Stimulated activated CD8-positive, alpha-beta memory T cell treated with anti-CD3 and anti-CD28 coated beads, Interleukin-15, amount 100 ng/mL, for 24 hours (primary cell): ENCODE results near the gene ITGB3.

Source experiments
- DNase-seq: peaks from one replicate; pipeline ENCODE4 v3.0.0-alpha.2; 2020; ENCODE audit warnings: low read depth

Gene ITGB3

DNA sequence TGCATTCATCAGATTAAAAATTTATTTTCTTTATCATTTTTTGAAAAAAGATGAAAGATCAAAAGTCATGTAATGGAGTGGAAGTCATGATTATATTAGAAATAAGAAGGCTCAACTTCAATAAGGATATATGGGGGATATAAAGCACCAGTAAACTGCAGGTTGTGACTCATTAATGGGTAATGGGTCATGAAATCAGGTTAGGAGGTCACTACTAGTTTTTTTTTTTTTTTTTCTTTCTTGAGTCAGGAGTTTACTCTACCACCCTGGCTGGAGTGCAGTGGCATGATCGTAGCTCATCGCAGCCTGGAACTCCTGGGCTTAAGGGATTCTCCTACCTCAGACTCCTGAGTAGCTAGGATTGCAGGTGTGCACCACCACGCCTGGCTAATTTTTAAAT is 84.4 kb downstream of the ITGB3 start:
- DNase-seq, result no peak

DNA sequence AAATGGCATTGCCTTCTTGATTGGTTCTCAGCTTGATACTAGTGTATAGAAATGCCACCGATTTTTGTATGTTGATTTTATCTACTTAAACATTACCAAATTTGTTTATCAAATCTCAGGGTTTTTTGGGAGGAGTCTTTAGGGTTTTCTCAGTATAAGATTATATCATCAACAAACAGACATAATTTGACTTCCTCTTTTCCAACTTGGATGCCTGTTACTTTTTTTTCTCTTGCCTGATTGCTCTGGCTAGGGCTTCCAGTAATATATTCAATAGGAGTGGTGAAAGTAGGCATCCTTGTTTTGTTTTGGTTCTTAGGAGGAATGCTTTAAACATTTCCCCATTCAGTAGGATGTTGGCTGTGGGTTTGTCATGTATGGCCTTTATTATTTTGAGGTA is 99.2 kb downstream of the ITGB3 start:
- no peak for DNase-seq

DNA sequence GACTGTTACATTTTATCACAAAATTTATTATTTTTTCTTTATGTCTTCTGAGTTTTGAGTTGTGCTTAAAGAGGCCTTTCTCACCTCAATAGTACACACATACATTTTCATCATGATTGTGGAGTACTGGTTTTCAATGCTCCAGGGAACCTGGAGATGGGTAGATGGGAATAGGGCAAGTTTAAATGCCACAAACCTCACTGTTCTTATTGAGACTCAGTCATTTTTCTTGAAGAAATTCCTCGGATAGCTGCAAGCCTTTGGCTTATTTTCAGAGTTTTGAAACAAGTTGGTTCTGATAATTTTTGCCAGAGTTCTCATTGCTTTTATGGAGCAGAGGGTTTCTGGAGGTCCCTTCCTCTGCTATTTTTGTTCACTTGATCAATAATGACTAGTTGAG is 105.0 kb downstream of the ITGB3 start:
- DNase-seq, result no peak
